HG03354 (cell line): ENCODE measurements around the gene MARCHF10.
A peak's percentile ranks its signal among the peaks of the same experiment; 100 is the strongest.

ENCODE experiments used
- ATAC-seq: cut with Tn5 transposase; IDR thresholded peaks from one replicate; pipeline ENCODE4 v1.9.1; 2021; ENCODE audit warnings: mild to moderate bottlenecking; ENCODE audit not compliant: unreplicated experiment, poor library complexity, severe bottlenecking

The MARCHF10 gene

DNA sequence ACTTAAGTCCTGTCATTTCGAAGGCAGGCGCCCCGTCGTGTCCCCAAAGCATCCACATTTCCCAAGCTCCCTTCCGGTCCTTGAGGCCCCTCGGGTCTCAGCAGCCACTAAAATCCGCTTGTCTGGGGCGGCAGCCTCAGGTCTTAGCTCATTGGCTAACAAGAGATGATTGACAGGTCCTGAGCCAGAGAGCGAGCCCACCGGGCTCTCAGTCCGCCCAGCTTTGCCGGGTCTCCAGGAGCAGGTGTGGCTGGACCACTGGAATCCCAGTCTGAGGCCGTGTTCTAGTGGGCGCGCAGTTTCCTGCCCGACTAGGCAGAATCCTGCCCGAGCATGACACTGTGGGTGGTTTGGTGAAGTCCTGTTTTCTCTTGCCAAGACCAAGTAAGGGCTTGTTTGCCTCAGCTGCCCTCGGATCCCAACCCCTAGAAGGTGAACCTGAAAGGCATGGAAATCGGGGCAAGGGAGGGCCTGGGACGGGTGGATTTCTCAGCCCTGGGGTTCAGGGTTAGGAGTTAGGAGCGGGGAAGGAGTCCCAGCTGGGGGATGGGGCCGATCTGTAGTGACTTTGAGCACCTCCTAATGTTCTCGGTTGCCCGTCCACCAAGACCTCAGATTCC, 137.8 kb downstream of the MARCHF10 start:
- ATAC-seq, result no peak

DNA sequence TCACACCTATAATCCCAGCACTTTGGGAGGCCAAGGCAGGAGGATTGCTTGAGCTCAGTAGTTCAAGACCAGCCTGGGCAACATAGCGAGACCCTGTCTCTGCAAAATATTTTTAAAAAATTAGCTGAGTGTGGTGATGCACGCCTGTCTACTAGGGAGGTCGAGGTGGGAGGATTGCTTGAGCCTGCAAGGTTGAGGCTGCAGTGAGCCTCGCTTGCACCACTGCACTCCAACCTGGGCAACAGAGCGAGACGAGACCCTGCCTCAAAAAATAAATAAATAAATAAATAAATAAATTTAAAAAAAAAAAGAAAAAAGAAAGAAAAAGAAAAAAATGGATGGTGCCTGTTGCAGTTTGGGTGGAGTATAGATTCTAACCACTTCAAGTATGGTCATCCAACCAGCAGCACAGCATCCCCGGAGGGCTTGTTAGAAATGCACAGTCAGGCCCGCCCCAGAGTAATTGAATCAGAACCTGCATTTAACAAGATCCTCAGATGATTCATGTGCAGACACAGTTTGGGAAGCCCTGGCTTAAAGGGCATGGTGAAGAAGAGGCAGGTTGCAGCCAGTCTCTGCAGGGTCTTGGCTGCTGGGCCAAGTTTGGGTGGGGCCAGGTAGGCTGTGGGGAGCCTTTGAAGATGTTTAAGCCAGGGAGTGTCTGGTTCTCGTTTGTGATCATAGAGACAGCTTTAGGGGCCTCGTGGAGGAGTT, 139.9 kb downstream of the MARCHF10 start:
- ATAC-seq, result no peak

DNA sequence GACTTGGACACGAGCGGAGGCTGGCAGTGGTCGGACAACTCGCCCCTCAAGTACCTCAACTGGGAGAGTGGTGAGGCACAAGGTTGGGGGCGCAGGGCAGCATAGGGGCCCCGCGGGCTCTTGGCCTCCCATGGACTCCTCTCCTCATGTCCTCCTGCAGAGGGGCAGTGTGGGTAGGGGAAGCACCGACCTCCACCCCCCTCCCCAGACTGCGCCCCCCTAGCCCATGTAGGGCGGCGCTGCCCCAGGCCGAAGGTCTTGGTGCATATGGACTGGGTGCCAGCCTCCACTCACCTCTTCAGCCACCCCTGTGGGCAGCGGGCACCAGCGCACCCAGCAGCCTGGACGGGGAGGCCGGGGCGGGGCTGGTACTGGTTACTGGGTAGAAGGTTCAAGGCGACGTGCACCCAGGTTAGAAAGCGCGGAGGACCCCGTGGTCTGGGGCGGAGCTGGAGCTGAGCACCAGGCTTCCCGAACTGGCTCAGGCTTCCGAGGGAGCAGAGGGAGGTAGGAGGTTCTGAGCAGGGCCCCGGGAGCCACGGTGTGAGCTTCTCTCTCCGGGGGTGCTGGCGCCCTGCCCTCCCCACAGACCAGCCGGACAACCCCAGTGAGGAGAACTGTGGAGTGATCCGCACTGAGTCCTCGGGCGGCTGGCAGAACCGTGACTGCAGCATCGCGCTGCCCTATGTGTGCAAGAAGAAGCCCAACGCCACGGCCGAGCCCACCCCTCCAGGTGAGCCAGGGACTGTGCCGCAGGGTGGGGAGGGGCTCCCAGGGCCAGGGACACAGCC, 141.1 kb downstream of the MARCHF10 start:
- no peak for ATAC-seq

DNA sequence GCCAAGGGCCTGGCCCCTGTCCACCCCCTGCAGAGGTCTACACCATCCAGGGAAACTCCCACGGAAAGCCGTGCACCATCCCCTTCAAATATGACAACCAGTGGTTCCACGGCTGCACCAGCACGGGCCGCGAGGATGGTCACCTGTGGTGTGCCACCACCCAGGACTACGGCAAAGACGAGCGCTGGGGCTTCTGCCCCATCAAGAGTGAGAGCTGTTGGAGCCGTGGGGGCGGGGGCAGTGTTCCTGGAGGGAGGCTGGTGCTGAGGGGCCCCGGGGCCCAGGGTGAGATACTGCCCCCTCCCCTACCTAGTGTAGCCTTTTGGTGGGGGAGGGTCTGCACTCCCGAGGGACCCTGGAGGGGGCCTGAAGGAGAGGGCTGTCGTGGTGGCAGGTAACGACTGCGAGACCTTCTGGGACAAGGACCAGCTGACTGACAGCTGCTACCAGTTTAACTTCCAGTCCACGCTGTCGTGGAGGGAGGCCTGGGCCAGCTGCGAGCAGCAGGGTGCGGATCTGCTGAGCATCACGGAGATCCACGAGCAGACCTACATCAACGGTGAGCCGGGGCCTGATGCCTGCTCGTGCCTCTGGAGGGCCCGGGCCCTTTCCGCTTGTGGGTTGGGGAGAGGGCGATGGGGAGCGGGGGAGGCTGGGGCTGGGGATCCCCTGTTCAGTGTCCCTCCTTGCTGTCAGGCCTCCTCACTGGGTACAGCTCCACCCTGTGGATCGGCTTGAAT, 141.9 kb downstream of the MARCHF10 start:
- no peak for ATAC-seq

DNA sequence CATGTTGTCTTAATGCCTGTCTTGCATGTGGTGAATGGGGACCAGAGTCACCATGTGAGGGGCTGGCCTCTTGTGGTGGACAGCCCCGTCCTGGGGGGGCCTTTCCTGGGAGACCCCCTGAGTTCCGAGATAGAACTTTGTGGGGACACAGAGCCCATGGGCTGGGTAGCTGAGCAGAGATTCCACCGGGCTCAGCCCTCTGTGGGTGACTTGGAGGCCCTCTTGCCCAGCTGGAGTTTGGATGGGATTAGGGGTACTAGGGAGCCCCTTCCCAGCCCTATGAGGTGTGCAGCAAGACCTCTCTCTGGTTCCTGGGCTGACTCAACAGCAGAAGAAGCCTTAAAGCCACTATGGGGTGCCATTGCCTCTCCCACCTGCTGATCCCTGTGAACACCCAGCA, 142.5 kb downstream of the MARCHF10 start:
- ATAC-seq, result no peak

DNA sequence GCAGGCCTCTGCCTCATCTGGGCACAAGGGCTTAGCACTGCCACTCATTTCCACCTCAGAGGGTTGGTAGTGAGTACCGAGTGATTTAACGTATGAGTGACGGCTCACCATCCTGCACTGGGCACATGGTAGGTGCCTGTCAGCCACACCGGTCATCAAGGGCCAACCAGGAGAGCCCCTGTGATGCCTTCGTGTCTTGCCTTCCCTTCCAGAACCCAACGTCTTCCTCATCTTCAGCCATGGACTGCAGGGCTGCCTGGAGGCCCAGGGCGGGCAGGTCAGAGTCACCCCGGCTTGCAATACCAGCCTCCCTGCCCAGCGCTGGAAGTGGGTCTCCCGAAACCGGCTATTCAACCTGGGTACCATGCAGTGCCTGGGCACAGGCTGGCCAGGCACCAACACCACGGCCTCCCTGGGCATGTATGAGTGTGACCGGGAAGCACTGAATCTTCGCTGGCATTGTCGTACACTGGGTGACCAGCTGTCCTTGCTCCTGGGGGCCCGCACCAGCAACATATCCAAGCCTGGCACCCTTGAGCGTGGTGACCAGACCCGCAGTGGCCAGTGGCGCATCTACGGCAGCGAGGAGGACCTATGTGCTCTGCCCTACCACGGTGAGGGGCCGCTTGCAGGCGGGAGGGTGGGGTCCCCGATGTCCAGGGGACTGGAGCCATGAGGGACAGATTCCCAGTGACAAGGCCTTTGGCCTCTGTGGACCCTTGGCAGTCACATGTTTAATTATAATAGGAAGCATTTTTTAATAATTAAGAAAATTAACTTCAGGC, 143.6 kb downstream of the MARCHF10 start:
- ATAC-seq, result no peak

DNA sequence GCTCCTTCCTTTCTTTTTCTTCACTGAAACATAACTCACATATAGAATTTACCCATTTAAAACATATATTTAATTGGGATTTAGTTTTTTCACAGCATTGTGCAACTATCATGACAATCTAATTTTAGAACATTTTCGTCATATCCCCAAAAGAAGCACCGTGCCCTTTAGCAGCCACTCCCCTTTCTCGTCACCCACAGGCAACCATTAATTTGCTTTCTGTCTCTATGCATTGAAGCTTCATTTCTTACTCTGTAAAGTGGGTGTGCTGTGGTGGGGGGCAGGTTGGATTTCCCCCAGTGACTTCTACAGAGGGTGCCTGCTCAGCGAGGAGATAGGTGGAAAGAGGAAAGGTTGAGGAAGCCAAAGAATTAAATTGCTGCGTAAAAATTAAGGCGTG, 144.8 kb downstream of the MARCHF10 start:
- ATAC-seq, result no peak

DNA sequence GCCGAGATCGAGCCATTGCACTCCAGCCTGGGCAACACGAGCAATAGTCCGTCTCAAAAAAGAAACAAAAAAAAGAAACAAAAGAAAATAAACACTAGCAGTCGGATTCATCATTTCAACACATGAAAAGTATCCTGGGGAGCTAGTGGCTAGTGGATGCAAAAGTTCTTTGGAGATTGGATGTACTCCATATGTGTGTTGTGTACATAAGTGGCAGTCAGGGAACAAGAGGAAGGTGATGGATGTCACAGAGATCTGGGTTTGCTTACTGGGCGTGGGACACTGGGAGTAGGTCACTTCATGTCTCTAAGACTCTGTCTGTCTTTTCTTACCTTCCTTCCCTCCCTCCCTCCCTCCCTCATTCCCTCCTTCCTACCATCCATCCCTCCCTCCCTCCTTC, 145.3 kb downstream of the MARCHF10 start:
- no peak for ATAC-seq

DNA sequence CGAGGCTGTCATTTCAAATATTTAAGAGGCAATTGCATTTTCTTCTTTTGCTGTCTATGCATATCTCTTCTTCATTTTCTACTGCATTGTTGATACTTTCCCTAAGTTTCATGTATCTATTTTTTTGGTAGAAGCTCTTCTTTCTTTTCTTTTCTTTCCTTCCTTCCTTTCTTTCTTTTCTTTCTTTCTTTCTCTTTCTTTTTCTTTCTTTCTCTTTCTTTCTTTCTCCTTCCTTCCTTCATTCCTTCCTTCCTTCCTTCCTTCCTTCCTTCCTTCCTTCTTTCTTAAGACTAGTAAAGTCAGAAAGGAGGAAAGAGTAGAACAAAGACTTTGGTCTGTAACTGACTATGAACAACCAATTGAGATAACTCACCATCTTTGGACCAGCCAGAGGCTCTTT, 146.8 kb downstream of the MARCHF10 start:
- no peak for ATAC-seq

DNA sequence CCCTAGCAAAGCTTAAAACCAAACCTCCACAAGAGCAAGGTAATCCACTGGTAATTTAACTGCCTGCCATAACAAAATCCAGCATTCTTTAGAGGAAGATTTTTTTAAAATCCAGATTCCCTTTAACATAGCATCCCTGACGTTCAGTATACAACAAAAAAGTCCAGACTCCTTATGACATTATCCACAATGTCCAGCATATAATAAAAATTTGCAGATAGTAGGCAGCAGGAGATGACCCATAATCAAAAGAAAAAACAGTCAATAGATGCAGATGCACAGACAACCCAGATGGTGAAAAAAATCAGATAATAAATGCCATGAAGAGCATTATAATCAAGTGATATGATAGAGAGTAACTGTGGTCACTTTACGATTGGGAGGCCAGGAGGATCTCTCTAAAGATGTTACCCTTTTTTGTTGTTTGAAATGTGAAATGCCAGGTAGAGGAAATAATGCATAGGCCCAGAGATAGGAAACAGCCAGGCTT, 147.4 kb downstream of the MARCHF10 start:
- ATAC-seq, result no peak

DNA sequence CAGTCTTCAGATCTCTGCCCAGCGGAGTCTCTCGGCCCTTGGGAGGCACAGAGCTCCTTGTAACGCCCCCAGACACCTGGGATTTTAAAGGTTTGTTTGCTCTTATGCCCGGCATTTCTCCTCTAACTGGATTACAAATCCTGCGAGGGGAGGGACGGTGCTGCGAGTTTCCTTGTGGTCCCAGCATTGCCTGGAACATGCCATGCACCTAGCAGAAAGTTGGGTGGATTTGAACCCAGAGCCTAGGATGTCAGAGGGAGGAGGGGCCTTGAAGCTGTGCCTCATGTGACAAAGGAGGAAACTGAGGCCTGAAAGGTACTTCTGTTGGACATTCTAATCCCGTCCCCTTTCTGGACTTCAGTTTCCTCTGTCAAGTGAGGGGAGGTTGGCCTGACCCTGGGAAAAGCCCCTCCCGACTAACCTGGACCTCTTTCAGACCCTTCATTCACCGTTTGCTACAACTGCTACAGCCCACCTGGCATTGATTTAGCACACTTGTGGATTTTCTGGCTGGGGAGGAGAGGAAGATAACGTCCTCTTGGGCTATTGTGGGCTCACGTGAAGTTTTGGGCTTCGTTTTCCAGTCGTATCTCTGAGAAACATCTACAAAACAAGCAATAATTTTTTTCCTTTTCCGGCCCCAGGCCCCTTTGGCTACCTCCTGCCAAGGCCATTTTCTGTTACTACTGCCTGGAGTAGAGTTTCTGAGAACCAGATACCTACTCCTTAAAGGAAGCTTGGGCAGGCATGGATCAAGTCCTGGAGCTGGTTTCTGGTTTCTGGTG, 149.8 kb downstream of the MARCHF10 start:
- ATAC-seq, result no peak

DNA sequence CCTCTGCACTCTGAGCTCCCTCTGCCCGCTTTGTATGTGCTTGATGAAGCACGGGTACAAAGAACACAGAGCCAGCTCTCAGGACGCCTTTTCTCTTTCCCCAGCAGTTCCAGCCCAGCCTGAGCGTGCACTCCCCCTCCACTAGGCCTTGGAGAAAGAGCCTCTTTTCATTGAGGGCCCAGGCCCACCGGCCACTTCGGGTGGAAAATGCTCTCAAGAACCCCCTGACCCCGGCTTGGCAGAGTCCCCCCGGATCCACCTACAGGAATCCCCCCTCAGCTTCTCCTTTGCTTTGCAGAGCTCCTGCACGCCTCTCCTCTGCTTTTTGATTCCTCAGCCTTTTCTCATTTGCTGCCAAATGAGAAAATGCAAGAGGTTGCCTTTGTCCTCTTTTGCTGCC, 150.4 kb downstream of the MARCHF10 start:
- ATAC-seq, result no peak

DNA sequence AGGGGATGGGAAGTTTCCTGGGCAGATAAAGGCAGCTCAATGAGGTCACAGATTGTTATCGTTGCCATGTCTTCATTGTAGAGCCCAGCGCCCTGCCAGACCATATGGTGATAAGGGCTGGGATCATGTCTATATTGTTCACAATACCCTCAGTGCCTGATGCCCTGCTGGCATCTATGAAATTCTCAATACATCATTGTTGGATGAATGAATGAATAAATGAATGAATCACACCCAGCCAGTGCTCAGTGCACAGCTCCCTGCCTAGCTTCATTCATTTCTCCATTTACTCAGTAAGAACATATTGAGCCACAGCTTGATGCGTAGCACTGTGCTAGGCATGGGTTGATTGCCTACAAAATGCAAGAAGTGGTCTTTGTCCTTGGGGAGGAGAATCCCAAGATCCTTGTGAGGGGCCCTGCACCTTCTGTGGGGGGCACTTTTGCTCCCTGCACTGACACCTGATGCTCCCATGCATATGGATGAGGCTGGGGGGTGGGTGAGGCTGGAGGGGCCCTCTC, 150.9 kb downstream of the MARCHF10 start:
- ATAC-seq, result no peak

DNA sequence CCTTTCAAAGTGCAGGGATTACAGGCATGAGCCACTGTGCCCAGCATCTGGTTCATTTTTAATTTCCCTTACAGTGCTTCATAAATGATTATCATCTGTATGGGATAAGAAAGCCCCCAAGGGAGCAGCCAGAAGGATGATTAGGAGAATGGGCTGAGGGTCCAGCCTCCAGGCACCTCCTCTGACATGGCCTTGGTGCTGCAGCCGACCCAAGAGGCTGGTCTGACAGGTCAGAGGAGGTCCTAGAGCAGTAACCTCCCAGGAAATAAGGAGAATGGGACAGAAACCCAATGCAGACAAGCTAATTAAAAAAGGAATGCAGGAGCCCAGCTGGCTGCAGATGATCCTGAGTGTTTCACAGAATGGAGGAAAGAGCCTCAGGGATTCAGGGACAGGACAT, 151.7 kb downstream of the MARCHF10 start:
- ATAC-seq, result no peak

DNA sequence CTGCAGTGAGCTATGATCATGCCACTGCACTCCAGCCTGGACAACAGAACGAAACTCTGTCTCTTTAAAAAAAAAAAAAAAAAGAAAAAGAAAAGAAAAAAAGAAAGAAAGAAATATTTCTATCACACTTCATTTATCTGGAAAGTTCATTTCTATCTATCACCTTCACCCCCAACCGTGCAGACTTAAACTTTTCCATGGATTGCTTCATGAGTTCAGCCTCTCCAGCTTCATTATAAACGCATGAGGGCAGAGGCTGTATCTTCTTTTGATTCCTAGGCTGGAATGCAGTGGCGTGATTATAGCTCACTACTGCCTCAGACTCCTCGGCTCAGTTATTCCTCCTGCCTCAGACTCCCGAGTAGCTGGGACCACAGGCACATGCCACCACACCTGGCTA, 152.5 kb downstream of the MARCHF10 start:
- no peak for ATAC-seq

DNA sequence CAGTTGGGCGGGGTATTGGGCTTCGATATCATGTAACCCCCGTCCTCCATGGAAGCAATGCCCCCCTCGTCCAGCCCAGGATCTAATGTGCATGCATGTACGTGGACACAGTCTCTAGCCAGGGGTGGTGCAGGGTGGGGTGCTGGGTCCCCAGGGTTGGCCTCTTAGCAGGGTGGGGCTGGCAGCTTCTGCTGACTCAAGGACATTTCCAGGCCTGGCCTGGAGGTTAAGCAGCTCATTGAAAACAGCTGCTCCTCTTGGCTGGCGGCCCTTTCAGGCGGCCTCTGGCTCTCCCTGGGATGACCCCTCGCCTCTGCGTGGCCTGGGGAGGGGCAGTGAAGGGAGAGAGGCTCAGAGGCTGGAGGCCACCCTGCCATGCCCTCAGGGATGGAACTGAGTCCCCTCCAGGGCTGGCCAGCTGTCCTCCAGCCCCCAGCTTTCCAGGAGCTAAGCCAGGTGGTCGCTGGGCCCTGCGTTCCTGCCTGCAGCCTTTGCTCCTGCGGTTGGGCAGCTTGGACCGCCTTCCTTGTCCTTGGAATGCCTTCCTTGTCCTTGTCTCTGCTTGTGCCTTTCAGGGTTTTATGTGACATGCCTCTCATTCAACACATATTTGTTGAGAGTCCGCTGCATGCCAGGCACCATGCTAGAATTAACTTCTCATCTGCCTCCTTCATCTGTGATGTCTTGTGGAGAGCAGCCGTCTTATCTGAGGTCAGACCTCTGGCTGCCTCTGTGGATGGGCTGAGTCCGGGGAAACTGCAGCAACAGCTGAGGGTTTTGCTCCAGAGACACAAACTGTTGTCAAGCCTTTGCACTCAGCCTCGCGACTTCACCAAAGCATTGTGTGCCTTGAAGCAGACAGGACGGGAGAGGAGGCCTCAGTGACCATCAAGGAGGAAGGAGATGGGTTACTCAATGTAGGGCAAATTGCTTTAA, 154.0 kb downstream of the MARCHF10 start:
- ATAC-seq, result no peak

DNA sequence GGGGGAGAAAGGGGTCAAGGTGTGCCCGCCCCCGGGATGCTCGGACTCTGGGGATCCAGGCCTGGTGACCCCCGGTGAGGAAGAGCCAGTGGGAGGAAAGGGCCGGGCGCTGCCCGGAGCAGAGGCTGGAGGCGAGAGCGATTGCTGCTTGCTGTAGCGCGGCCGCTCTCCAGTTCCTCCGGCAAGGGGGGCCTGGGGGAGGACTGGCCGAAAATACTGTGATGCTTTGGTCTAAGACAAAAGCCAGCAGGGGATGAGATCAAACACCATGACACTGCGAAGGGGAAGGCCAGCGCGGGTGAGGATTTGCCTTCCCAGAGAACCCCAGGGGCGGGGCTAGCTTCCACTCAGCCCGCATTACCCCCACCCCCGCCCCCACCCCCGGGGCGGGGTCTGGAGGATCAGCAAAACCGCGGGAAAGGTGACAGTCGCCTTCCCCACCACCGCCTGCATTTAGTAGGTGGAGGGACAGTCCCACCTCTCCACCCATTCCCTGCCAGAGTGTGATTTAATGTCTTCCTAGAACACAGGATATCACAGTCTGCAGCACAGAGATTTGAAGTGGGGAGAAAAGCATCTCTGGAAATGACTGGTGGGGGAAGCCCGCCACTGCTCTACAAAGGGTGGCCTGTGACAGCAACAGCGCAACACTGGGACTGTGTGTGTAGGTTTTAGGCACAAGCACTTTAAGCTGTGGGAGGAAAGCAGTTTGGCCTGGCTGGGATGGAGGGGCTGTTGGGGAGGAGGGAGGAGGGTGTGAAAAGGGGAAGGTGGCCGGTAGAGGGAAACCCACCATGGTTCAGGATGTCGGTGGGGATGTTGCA, 154.9 kb downstream of the MARCHF10 start:
- ATAC-seq, result peak; percentile 82
